SU-DHL-6 (cell line): ENCODE measurements around the gene M1AP.

ENCODE experiments used
- H2AFZ ChIP-seq: fragments of 200-600 bp; sonication (generic); 2 replicates; pipeline ENCODE4 v1.6.1; 2014; ENCODE audit warnings: low read depth, mild to moderate bottlenecking, moderate library complexity, mixed read lengths, antibody characterized with exemption, low read length; ENCODE audit not compliant: severe bottlenecking
- H3F3A ChIP-seq: fragments of 200-600 bp; shearing (Covaris generic); 2 replicates; pipeline ENCODE4 v1.6.0; 2016; ENCODE audit warnings: antibody characterized with exemption, mild to moderate bottlenecking; ENCODE audit not compliant: insufficient read depth
- H3K27ac ChIP-seq: fragments of 200-600 bp; sonication (generic); 2 replicates; pipeline ENCODE4 v1.5.1; 2016; ENCODE audit warnings: low read depth, mild to moderate bottlenecking, low read length, moderate library complexity, mixed read lengths
- H3K27me3 ChIP-seq: fragments of 200-600 bp; sonication (generic), shearing (Covaris generic); 2 replicates; pipeline ENCODE4 v1.6.0; 2014; ENCODE audit warnings: mild to moderate bottlenecking, low read length
- H3K36me3 ChIP-seq: fragments of 200-600 bp; sonication (generic); 2 replicates; pipeline ENCODE4 v1.6.1; 2014; ENCODE audit warnings: mild to moderate bottlenecking, low read length, mixed read lengths
- H3K4me2 ChIP-seq: fragments of 300-600, 200-600 bp; shearing (Covaris generic), sonication (generic); 2 replicates; pipeline ENCODE4 v1.6.0; 2014; ENCODE audit warnings: low read length, low read depth, mild to moderate bottlenecking; ENCODE audit not compliant: poor library complexity, severe bottlenecking
- H3K4me3 ChIP-seq: fragments of 200-600 bp; sonication (generic); 2 replicates; pipeline ENCODE4 v1.5.1; 2014; ENCODE audit warnings: antibody characterized with exemption, low read length, mild to moderate bottlenecking, mixed read lengths; ENCODE audit not compliant: insufficient read depth, poor library complexity, severe bottlenecking
- H3K79me2 ChIP-seq: fragments of 200-600 bp; sonication (generic); 2 replicates; pipeline ENCODE4 v1.6.1; 2014; ENCODE audit warnings: mild to moderate bottlenecking, low read length, moderate library complexity; ENCODE audit not compliant: insufficient read depth
- H3K9ac ChIP-seq: fragments of 200-600 bp; sonication (generic); 2 replicates; pipeline ENCODE4 v1.7.0; 2014; ENCODE audit warnings: mild to moderate bottlenecking, low read length
- H3K9me2 ChIP-seq: fragments of 200-600 bp; sonication (generic); replicated peaks from 2 replicates; pipeline ENCODE4 v1.6.1; 2014; ENCODE audit warnings: low read length; ENCODE audit not compliant: insufficient read depth
- H3K9me3 ChIP-seq: fragments of 200-600 bp; sonication (generic); 2 replicates; pipeline ENCODE4 v1.6.1; 2014; ENCODE audit warnings: low read length, mixed read lengths; ENCODE audit not compliant: insufficient read depth
- H4K20me1 ChIP-seq: fragments of 200-600 bp; sonication (generic); 2 replicates; pipeline ENCODE4 v1.6.1; 2014; ENCODE audit warnings: low read depth, mild to moderate bottlenecking, antibody characterized with exemption, low read length, moderate library complexity, mixed read lengths
- CTCF ChIP-seq: fragments of 200-600 bp; sonication (generic); IDR thresholded peaks from one replicate; pipeline ENCODE4 v1.5.1; 2017; ENCODE audit warnings: antibody characterized with exemption, mild to moderate bottlenecking, low read length, moderate library complexity; ENCODE audit not compliant: insufficient read depth, poor library complexity, severe bottlenecking
- EZH2phosphoT487 ChIP-seq: fragments of 200-600 bp; sonication (generic), shearing (Covaris generic); conservative IDR thresholded peaks from 2 replicates; pipeline ENCODE4 v1.6.1; 2018; ENCODE audit warnings: mild to moderate bottlenecking, antibody characterized with exemption, low read length, moderate library complexity, mixed read lengths

The M1AP gene

GRCh38 chr2:74513605-74514367, 134.3 kb downstream of the M1AP start:
- no peak overlapping the region for H3K4me3 ChIP-seq
- H3K4me2 ChIP-seq = no peak overlapping the region
- H3F3A ChIP-seq = peaks cover 4% of the 10 kb centered on the region; the same call in 1 of the 2 replicates
- no peaks in the 10 kb centered on the region for H3K9me3 ChIP-seq
- no peaks in the 10 kb centered on the region for H4K20me1 ChIP-seq
- H2AFZ ChIP-seq = no peak overlapping the region
- no peak overlapping the region for H3K9ac ChIP-seq
- no peak overlapping the region for H3K27ac ChIP-seq
- no peaks in the 10 kb centered on the region for H3K79me2 ChIP-seq
- no peaks in the 10 kb centered on the region for H3K9me2 ChIP-seq
- H3K36me3 ChIP-seq = no peaks in the 10 kb centered on the region
- H3K27me3 ChIP-seq = no peaks in the 10 kb centered on the region
- TF ChIP-seq EZH2phosphoT487 = no peak
- TF ChIP-seq CTCF = no peak

GRCh38 chr2:74512744-74513604, 135.2 kb downstream of the M1AP start:
- no peak overlapping the region for H3K27ac ChIP-seq
- H3K9me3 ChIP-seq = no peaks in the 10 kb centered on the region
- H3K9me2 ChIP-seq = no peaks in the 10 kb centered on the region
- H3K79me2 ChIP-seq = no peaks in the 10 kb centered on the region
- no peaks in the 10 kb centered on the region for H4K20me1 ChIP-seq
- no peak overlapping the region for H2AFZ ChIP-seq
- no peaks in the 10 kb centered on the region for H3K27me3 ChIP-seq
- H3K4me2 ChIP-seq = no peak overlapping the region
- TF ChIP-seq EZH2phosphoT487 (no peak), CTCF (no peak)
- H3K36me3 ChIP-seq = no peaks in the 10 kb centered on the region
- H3K4me3 ChIP-seq = no peak overlapping the region
- peaks cover 4% of the 10 kb centered on the region; the same call in 1 of the 2 replicates for H3F3A ChIP-seq
- no peak overlapping the region for H3K9ac ChIP-seq

GRCh38 chr2:74511104-74511989, 136.8 kb downstream of the M1AP start:
- Histone ChIP-seq H3K36me3 (no peaks in the 10 kb centered on the region), H3K4me2 (no peak overlapping the region), H3K27me3 (no peaks in the 10 kb centered on the region), H3K9me3 (no peaks in the 10 kb centered on the region), H3K9me2 (no peaks in the 10 kb centered on the region), H3K27ac (no peak overlapping the region), H4K20me1 (no peaks in the 10 kb centered on the region), H3K9ac (no peak overlapping the region), H3F3A (peaks cover 4% of the 10 kb centered on the region; the same call in 1 of the 2 replicates), H2AFZ (no peak overlapping the region), H3K4me3 (no peak overlapping the region), H3K79me2 (0 out of 2 replicates have a peak, but pooled peaks cover 3% of the 10 kb centered on the region)
- TF ChIP-seq EZH2phosphoT487 = no peak
- no peak for TF ChIP-seq CTCF
